GM12878 (cell line): ENCODE data around the gene CDC123. TPM values are rescaled to one million over a fixed set of nuclear protein-coding genes. Genes with fewer than 3 reads are reported as not detected.

Experiments used
- ATAC-seq: fragments of 200-7000 bp; cut with Tn5 transposase; 3 replicates; pipeline ENCODE4 v1.9.1; 2020; ENCODE audit warnings: mild to moderate bottlenecking, moderate library complexity
- BruUV-seq: library from RNA; stranded (reverse); fragments of 400-500 nt; replicated peaks from 2 replicates; lab custom pipeline; 2021; lab: Mats Ljungman, UMichigan
- CTCF ChIA-PET: fragments of 300-600 bp; sonication (Branson Sonifier 250); formaldehyde crosslinking; extraction: SDS; loops from one replicate; lab custom pipeline; 2021; ENCODE audit warnings: inconsistent platforms; lab: Yijun Ruan, JAX
- POLR2A ChIA-PET: fragments of 350-600 bp; formaldehyde crosslinking; extraction: SDS; loops from one replicate; lab custom pipeline; 2021; ENCODE audit warnings: inconsistent platforms; lab: Charles Lee
- RAD21 ChIA-PET: fragments of 300-600 bp; sonication (Branson Sonifier 250); formaldehyde crosslinking; loops from one replicate; lab custom pipeline; 2023; ENCODE audit warnings: antibody characterized with exemption; ENCODE audit not compliant: unreplicated experiment; lab: Charles Lee
- SMC1A ChIA-PET: fragments of 300-600 bp; sonication (Branson Sonifier 250); formaldehyde crosslinking; loops from one replicate; lab custom pipeline; 2023; ENCODE audit not compliant: unreplicated experiment, uncharacterized antibody; lab: Charles Lee
- DNase-seq: peaks from one replicate; pipeline ENCODE4 v3.0.0-alpha.2; 2011; ENCODE audit warnings: low read depth, low spot score
- FAIRE-seq: peaks from 3 replicates; lab custom pipeline; 2011; peaks lifted over from hg19 to GRCh38; lab: Jason Lieb, UNC
- H2AFZ ChIP-seq: 2 replicates; pipeline ENCODE4 v1.6.0; 2011; ENCODE audit warnings: low read depth, low read length, control low read depth; ENCODE audit not compliant: control insufficient read depth
- H3K27ac ChIP-seq: 2 replicates; pipeline ENCODE4 v1.5.1; 2011; ENCODE audit warnings: control low read depth; ENCODE audit not compliant: control insufficient read depth, insufficient read depth
- H3K27me3 ChIP-seq, 2 experiments: replicated peaks in 1 of 2; 2 replicates each; pipeline versions ENCODE4 v1.6.0 to v1.6.1; 2011; ENCODE audit warnings: low read length in 1 of 2; ENCODE audit not compliant: control insufficient read depth in 2 of 2, insufficient read depth in 2 of 2
- H3K36me3 ChIP-seq, 2 experiments: 2 replicates each; pipeline ENCODE4 v1.5.1; 2011; ENCODE audit warnings: low read length in 1 of 2; ENCODE audit not compliant: control insufficient read depth in 2 of 2, insufficient read depth in 2 of 2
- H3K4me1 ChIP-seq: 2 replicates; pipeline ENCODE4 v1.6.1; 2011; ENCODE audit warnings: mild to moderate bottlenecking, low read length, moderate library complexity, mixed read lengths; ENCODE audit not compliant: control insufficient read depth, insufficient read depth
- H3K4me2 ChIP-seq: 2 replicates; pipeline ENCODE4 v1.6.0; 2011; ENCODE audit warnings: control low read depth; ENCODE audit not compliant: control insufficient read depth, insufficient read depth
- H3K4me3 ChIP-seq: fragments of 200-600 bp; sonication (generic); 2 replicates; pipeline ENCODE4 v1.5.1; 2016
- H3K79me2 ChIP-seq: 2 replicates; pipeline ENCODE4 v1.6.0; 2011; ENCODE audit warnings: low read length; ENCODE audit not compliant: control insufficient read depth, insufficient read depth
- H3K9ac ChIP-seq: 2 replicates; pipeline ENCODE4 v1.8.0; 2011; ENCODE audit warnings: low read length, control low read depth, mixed read lengths; ENCODE audit not compliant: control insufficient read depth, insufficient read depth
- H3K9me3 ChIP-seq: replicated peaks from 3 replicates; pipeline ENCODE4 v1.5.1; 2011; ENCODE audit warnings: mild to moderate bottlenecking, low read length; ENCODE audit not compliant: control insufficient read depth, insufficient read depth
- H4K20me1 ChIP-seq: 2 replicates; pipeline ENCODE4 v1.6.0; 2011; ENCODE audit not compliant: control insufficient read depth, insufficient read depth
- CBFB ChIP-seq: IDR thresholded peaks from 2 replicates; pipeline ENCODE4 v1.6.1; 2016; ENCODE audit warnings: antibody characterized with exemption, low read depth
- CEBPB ChIP-seq, 2 experiments: fragments of 150-350 bp in 1 of 2; IDR thresholded peaks; 2 replicates each; pipeline ENCODE4 v1.6.1; 2012 to 2014; ENCODE audit warnings: low read depth in 2 of 2, low read length in 2 of 2, borderline replicate concordance in 1 of 2, inconsistent platforms in 1 of 2
- EZH2 ChIP-seq: IDR thresholded peaks from 2 replicates; pipeline ENCODE4 v1.6.1; 2012; ENCODE audit warnings: low read depth, mild to moderate bottlenecking, control low read depth, inconsistent platforms, low read length, borderline replicate concordance; ENCODE audit not compliant: control insufficient read depth
- GATAD2B ChIP-seq: fragments of 450-650 bp; conservative IDR thresholded peaks from 2 replicates; pipeline ENCODE4 v1.6.1; 2017; ENCODE audit warnings: low read depth, mild to moderate bottlenecking, moderate library complexity
- KAT2A ChIP-seq: conservative IDR thresholded peaks from 2 replicates; pipeline ENCODE4 v1.6.1; 2011; ENCODE audit warnings: low read depth, low read length; ENCODE audit not compliant: control insufficient read depth
- MTA3 ChIP-seq: IDR thresholded peaks from 2 replicates; pipeline ENCODE4 v1.6.1; 2012; ENCODE audit warnings: low read length, inconsistent platforms, borderline replicate concordance
- MYB ChIP-seq: fragments of 150-350 bp; IDR thresholded peaks from 2 replicates; pipeline ENCODE4 v1.6.1; 2014; ENCODE audit warnings: mild to moderate bottlenecking, low read depth, low read length, borderline replicate concordance
- PAX5 ChIP-seq: IDR thresholded peaks from 2 replicates; pipeline ENCODE4 v1.6.1; 2011; ENCODE audit warnings: low read depth, low read length, borderline replicate concordance
- RAD21 ChIP-seq: IDR thresholded peaks from 2 replicates; pipeline ENCODE4 v1.6.1; 2011; ENCODE audit warnings: mild to moderate bottlenecking, low read depth, low read length, moderate library complexity; ENCODE audit not compliant: insufficient read depth
- RBBP5 ChIP-seq: fragments of 200-600 bp; sonication (generic); conservative IDR thresholded peaks from 2 replicates; pipeline ENCODE4 v1.6.1; 2016
- RELA ChIP-seq: fragments of 450-650 bp; IDR thresholded peaks from 2 replicates; pipeline ENCODE4 v1.8.0; 2014; ENCODE audit warnings: borderline replicate concordance; ENCODE audit not compliant: partially characterized antibody
- STAT3 ChIP-seq: IDR thresholded peaks from 2 replicates; pipeline ENCODE4 v1.6.1; 2011; ENCODE audit warnings: low read depth, low read length, improper control_type of control experiment
- SUZ12 ChIP-seq: fragments of 200-600 bp; sonication (generic); IDR thresholded peaks from one replicate; pipeline ENCODE4 v1.6.1; 2018; ENCODE audit warnings: antibody characterized with exemption, mild to moderate bottlenecking; ENCODE audit not compliant: unreplicated experiment
- TBL1XR1 ChIP-seq: IDR thresholded peaks from 2 replicates; pipeline ENCODE4 v1.6.1; 2012; ENCODE audit warnings: low read depth, low read length, improper control_type of control experiment
- USF1 ChIP-seq: IDR thresholded peaks from 2 replicates; pipeline ENCODE4 v1.6.1; 2011; ENCODE audit warnings: borderline replicate concordance, low read depth, mild to moderate bottlenecking, moderate library complexity, mixed read lengths, low read length; ENCODE audit not compliant: insufficient read depth; ENCODE audit errors: extremely low read length
- ZBTB11 ChIP-seq: fragments of 450-650 bp; formaldehyde crosslinking; IDR thresholded peaks from 2 replicates; pipeline ENCODE4 v1.5.0; 2022; ENCODE audit warnings: mild to moderate bottlenecking, missing genetic modification characterization
- ZNF207 ChIP-seq: fragments of 450-650 bp; IDR thresholded peaks from 2 replicates; pipeline ENCODE4 v1.6.1; 2014; ENCODE audit warnings: antibody characterized with exemption, mild to moderate bottlenecking, borderline replicate concordance
- WGBS: methylation state at CpG from one replicate; pipeline ENCODE4 v1.1.6; 2016; ENCODE audit warnings: low lambda C conversion rate; ENCODE audit not compliant: insufficient replicate concordance, insufficient coverage; ENCODE audit errors: missing lambda C conversion rate; 5-methylcytosine and 5-hydroxymethylcytosine counted together
- in situ Hi-C: fragments of 300-500 bp; cut with MboI; formaldehyde crosslinking; loops from 9 replicates; pipeline ENCODE4 v1.14.3; 2018; ENCODE audit warnings: mixed read lengths
- intact Hi-C: fragments of 100-400 bp; cut with micrococcal nuclease; formaldehyde crosslinking; loops from one replicate; pipeline ENCODE4 v1.14.2; 2022; ENCODE audit not compliant: unreplicated experiment
- polyA plus RNA-seq, 11 experiments: library from polyadenylated mRNA; depleted of rRNA in 4 of 11; unstranded in 6 of 11; stranded (reverse) in 5 of 11; fragments of >200 nt; fragmentation: Nextera tagmentation in 4 of 11; fragmentation: Illumina TruSeq in 1 of 11; extraction: Ambion mirVana in 4 of 11; extraction: Trizol in 1 of 11; gene quantifications; 1 replicate in 1 of 11; 2 replicates in 10 of 11; pipeline versions ENCODE4 v1.2.1 to v1.2.3, GENCODE V29; 2011 to 2016; ENCODE audit warnings: inconsistent platforms in 2 of 11, missing spikeins in 2 of 11, low read depth in 1 of 11
- total RNA-seq, 4 experiments: library from RNA; depleted of rRNA in 3 of 4; stranded (reverse); fragments of >200 nt in 3 of 4; fragmentation: Illumina TruSeq in 1 of 4; extraction: Trizol in 1 of 4; gene quantifications; 2 replicates each; pipeline versions ENCODE4 v1.2.1 to v1.2.3, GENCODE V29; 2013 to 2021

Gene CDC123
- total and polyA plus RNA-seq, 10 of the 15 experiments (the other 5 are each of a cell fraction or from before 2014, with no cell fraction given) = 128 to 360 (median 209) TPM

- Histone ChIP-seq H4K20me1 (peaks cover 3% of the 10 kb centered on the region; the same call in 1 of the 2 replicates), H3K9me3 (no peaks in the 10 kb centered on the region), H3K36me3 (peaks cover 11 to 39% of the 10 kb centered on the region in 2 experiments), H3K4me3 (no peak overlapping the region), H3K27me3 (no peaks in the 10 kb centered on the region), H3K4me1 (no peaks in the 10 kb centered on the region), H3K4me2 (no peak overlapping the region), H2AFZ (no peak overlapping the region), H3K27ac (no peak overlapping the region), H3K79me2 (peaks cover 21% of the 10 kb centered on the region), H3K9ac (no peak overlapping the region)
- in situ Hi-C loops (no loop called here), intact Hi-C loops (no loop called here)
- RAD21 ChIA-PET = no interaction called here
- CTCF ChIA-PET = interaction anchor here (0.8 to 1.2 kb wide), 3 partner anchors 10 to 448 kb away, joined by 3 read pairs; no protein-coding TSS in a partner anchor
- SMC1A ChIA-PET = no interaction called here
- ATAC-seq (no peak), FAIRE-seq (no peak), DNase-seq (no peak)
- no TSS peak for BruUV-seq
- POLR2A ChIA-PET = no interaction called here
- 100% methylated on average over 5 of the region's 5 CpGs for WGBS
- no peak for TF ChIP-seq RBBP5
- TF ChIP-seq SUZ12 = no peak
- no peak for TF ChIP-seq RELA
- no peak for TF ChIP-seq MYB
- no peak for TF ChIP-seq CEBPB (IDR thresholded peaks at IDR 0.05; ENCODE audit: borderline replicate concordance in 1 of 2, low read depth in 2 of 2, low read length in 2 of 2)
- TF ChIP-seq ZBTB11 (CRISPR knock-in tag) = no peak
- TF ChIP-seq GATAD2B = no peak
- no peak for TF ChIP-seq EZH2
- no peak for TF ChIP-seq STAT3
- no peak for TF ChIP-seq PAX5
- no peak for TF ChIP-seq TBL1XR1
- no peak for TF ChIP-seq USF1
- TF ChIP-seq MTA3 = no peak
- TF ChIP-seq ZNF207 = no peak
- TF ChIP-seq CBFB = no peak
- no peak for TF ChIP-seq RAD21
- no peak for TF ChIP-seq KAT2A
Measured at GRCh38 chr10:12208460-12208859, 12.5 kb downstream of the CDC123 start.
